Measurements from ENCODE around the gene TMEM245. TPM values are rescaled to one million over a fixed set of nuclear protein-coding genes. Genes with fewer than 3 reads are reported as not detected.

The TMEM245 gene
- polyA plus RNA-seq, 3 donors from 2014 or later, result 13.1 to 29.8 (median 20.8) TPM

DNA sequence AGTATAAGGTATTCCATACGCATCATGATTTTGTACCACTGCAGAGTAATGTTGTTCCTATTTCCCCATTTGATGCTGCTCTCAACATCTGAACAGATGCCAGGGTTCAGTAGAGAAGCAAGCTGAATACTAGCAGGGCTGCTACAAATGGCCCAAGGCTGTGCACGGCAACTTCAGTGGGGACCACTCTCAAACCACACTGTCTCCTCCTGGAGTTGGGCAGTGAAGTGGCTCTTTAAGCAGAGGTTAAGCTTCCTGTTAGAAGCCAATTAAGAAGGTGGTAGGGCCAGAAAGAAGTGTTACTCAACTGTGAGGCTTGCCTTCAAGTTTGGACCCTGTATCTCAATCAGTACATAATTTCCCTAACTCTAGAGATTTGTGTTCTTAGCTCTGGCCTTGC lies 32.0 kb downstream of the TMEM245 start:
- H3K4me3 Mint-ChIP-seq, result no peak overlapping the region
- H3K4me1 Mint-ChIP-seq, result peaks cover 0 to 9% of the 10 kb centered on the region in 2 donors
- peaks cover 11 to 32% (median 16%) of the 10 kb centered on the region in 3 donors for H3K36me3 Mint-ChIP-seq
- peak overlapping the region in 1 of 6 donors; percentile 26 for H3K27ac Mint-ChIP-seq
- H3K9me3 Mint-ChIP-seq, result no peaks in the 10 kb centered on the region
- H3K27me3 Mint-ChIP-seq (ENCODE audit: low read depth in 3 of 3), result peaks cover 0 to 2% (median 0%) of the 10 kb centered on the region in 3 donors
- no peak for DNase-seq

DNA sequence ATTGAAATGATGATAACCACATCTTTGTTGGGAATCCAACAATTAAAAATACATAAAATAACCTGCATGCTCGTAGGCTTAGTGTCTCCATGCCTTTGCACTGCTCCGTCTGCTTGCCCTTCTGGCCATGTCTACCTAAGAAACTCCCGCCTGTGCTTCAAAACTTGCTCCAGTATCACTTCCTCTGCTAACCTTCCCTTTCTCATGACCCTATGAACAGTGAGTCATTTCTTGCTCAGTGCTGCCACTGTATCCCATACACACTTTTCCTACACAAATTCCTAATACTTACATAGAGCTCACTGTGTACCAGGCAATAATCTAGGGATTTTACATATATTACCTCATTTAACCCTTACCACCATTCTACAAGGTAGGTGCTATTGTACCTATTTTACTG lies 33.5 kb downstream of the TMEM245 start:
- DNase-seq, result no peak
- Mint-ChIP-seq H3K27ac (peak overlapping the region in 1 of 6 donors; percentile 4), H3K27me3 (ENCODE audit: low read depth in 3 of 3) (peaks cover 0 to 2% (median 0%) of the 10 kb centered on the region in 3 donors), H3K4me1 (no peaks in the 10 kb centered on the region), H3K36me3 (peaks cover 7 to 28% (median 15%) of the 10 kb centered on the region in 3 donors), H3K4me3 (no peak overlapping the region), H3K9me3 (no peaks in the 10 kb centered on the region)

- Mint-ChIP-seq H3K4me3 (no peak overlapping the region), H3K27me3 (ENCODE audit: low read depth in 3 of 3) (peaks cover 0 to 2% (median 0%) of the 10 kb centered on the region in 3 donors), H3K36me3 (peaks cover 7 to 25% (median 15%) of the 10 kb centered on the region in 3 donors), H3K9me3 (no peaks in the 10 kb centered on the region), H3K4me1 (no peaks in the 10 kb centered on the region), H3K27ac (no peak overlapping the region)
- no peak for DNase-seq
Measured at GRCh38 chr9:109085510-109085909, 34.2 kb downstream of the TMEM245 start.

- no peak overlapping the region for H3K27ac Mint-ChIP-seq
- peaks cover 15 to 36% (median 17%) of the 10 kb centered on the region in 3 donors for H3K36me3 Mint-ChIP-seq
- no peaks in the 10 kb centered on the region for H3K9me3 Mint-ChIP-seq
- no peak for DNase-seq
- H3K27me3 Mint-ChIP-seq (ENCODE audit: low read depth in 3 of 3), result peaks cover 0 to 2% (median 0%) of the 10 kb centered on the region in 3 donors
- no peak overlapping the region for H3K4me3 Mint-ChIP-seq
- H3K4me1 Mint-ChIP-seq, result no peaks in the 10 kb centered on the region
Measured at GRCh38 chr9:109083813-109084405, 35.8 kb downstream of the TMEM245 start.

DNA sequence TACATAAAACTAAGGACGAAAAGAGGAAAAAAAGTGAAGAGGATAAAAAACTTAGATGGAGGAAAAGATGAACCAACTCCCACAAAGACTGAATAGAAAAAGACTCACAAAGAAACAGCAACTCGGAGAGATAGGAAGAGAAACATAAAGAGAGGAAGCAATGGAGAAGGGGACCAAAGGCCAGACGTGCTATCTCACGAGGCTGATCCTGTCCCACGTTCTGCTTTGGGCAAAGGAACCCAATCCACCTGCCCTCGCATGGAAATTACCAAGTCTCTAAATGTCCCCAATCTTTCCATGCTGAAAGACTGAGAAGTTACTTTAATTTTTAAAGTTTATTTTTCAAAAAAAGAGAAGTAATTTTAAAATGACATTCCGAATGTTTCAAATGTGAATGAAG lies 36.6 kb downstream of the TMEM245 start:
- H3K36me3 Mint-ChIP-seq, result peaks cover 23 to 41% (median 23%) of the 10 kb centered on the region in 3 donors

GRCh38 chr9:109082091-109082620 lies 37.6 kb downstream of the TMEM245 start:
- Mint-ChIP-seq H3K36me3 (peaks cover 23 to 39% (median 27%) of the 10 kb centered on the region in 3 donors), H3K9me3 (no peaks in the 10 kb centered on the region), H3K27ac (no peak overlapping the region), H3K4me3 (no peak overlapping the region), H3K27me3 (ENCODE audit: low read depth in 3 of 3) (no peaks in the 10 kb centered on the region), H3K4me1 (no peaks in the 10 kb centered on the region)
- DNase-seq, result no peak

More for the DNA sequence above, 36.6 kb downstream of the TMEM245 start:
- Mint-ChIP-seq H3K27me3 (ENCODE audit: low read depth in 3 of 3) (peaks cover 0 to 2% (median 0%) of the 10 kb centered on the region in 3 donors), H3K27ac (peak overlapping the region in 1 of 6 donors; percentile 22), H3K4me3 (no peak overlapping the region), H3K9me3 (no peaks in the 10 kb centered on the region), H3K4me1 (no peaks in the 10 kb centered on the region)
- no peak for DNase-seq

DNA sequence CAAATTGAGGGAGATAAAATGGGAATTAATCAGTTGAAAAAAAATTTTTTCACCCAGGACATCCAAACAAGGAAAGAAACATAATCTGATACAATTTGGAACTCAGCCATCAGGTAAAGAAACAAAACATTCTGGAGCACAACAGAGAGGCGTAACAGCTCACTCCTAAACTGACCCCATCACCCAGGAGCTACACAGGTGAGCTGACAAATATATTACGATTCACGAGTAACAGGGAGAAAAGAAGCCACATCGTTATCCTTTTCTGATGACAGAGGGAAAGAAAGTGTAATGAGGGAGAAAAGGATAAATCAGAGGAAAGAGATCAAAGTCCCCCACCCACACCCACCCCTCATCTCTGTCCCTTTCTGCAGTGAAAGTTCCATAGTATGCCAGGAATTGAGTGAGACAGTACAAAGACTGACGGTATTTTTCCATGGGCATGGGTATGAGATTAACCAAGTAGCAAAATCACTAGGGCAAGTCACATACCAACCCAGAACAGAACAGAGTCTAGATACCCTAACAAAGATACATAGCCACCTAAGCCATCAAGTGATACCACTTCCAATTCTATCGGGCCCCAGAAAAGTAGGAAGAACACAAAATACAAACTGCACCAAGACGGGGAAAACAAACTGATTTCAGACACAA lies 45.4 kb downstream of the TMEM245 start:
- Mint-ChIP-seq H3K27ac (peak overlapping the region in 1 of 6 donors; percentile 10), H3K36me3 (peaks cover 21 to 25% (median 21%) of the 10 kb centered on the region in 3 donors)

DNA sequence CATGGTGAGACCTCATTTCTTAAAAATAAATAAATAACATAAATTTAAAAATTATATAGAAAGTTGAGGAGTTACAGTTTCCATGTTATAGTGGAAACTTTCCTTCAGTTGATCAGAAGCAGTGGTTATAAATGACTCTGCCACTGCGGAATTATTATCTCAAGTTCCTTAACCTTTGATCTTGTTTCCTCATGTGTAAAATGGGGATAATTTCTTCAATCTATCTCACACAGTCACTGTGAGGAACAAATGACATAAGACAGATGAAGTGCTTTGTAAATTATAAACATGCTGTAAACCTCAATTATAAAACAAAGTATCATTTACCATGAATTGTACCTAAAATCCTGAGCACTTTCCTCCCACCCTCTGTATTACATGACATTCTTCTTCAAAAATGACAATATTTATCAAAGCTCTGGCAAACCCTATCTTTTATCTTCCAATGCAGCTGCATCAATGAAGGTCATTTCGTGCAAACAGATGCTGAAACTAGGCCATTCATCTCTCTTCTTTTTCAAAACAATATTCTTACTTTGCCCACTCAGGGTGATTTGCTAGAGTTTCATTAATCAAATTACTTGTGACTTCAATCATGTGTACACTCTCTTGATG lies 46.8 kb downstream of the TMEM245 start:
- Mint-ChIP-seq H3K4me1 (no peaks in the 10 kb centered on the region), H3K4me3 (no peak overlapping the region), H3K27ac (no peak overlapping the region)

More for the DNA sequence above, 45.4 kb downstream of the TMEM245 start:
- Mint-ChIP-seq H3K27me3 (ENCODE audit: low read depth in 3 of 3) (peaks cover 0 to 4% (median 0%) of the 10 kb centered on the region in 3 donors), H3K4me3 (no peak overlapping the region), H3K9me3 (no peaks in the 10 kb centered on the region), H3K4me1 (no peaks in the 10 kb centered on the region)
- DNase-seq, result no peak

DNA sequence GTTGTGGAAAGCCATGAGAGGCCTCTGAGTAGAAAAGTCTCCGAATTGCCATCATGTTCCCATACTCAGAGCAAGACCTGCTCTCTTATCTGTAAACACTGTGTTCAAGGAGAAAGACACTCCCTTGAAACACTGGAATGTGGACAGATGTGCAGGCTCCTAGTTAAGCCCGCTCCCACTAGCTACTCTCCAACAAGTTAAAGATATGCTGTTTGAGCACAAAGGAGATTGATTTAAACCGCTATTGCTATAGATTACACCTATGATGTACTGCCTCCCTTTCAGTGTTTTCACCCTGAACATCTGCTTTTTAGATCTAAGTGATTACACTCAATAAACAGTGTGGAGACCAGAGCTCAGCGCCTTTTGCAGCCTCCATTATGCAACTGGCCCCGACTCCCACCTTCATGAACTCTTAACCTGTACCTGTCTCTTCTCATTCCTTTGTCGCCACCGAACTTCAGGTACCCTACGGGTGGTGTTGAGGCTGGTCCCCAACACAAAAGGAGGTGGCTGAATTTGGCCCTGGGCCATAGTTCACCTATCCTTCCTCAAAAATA lies 47.5 kb downstream of the TMEM245 start:
- Mint-ChIP-seq H3K36me3 (peaks cover 9 to 22% (median 15%) of the 10 kb centered on the region in 3 donors), H3K4me1 (no peaks in the 10 kb centered on the region), H3K27ac (no peak overlapping the region), H3K4me3 (no peak overlapping the region), H3K27me3 (ENCODE audit: low read depth in 3 of 3) (peaks cover 0 to 4% (median 0%) of the 10 kb centered on the region in 3 donors), H3K9me3 (no peaks in the 10 kb centered on the region)
- DNase-seq, result no peak

More for the DNA sequence above, 46.8 kb downstream of the TMEM245 start:
- Mint-ChIP-seq H3K27me3 (ENCODE audit: low read depth in 3 of 3) (peaks cover 0 to 4% (median 0%) of the 10 kb centered on the region in 3 donors), H3K9me3 (no peaks in the 10 kb centered on the region), H3K36me3 (peaks cover 12 to 17% (median 15%) of the 10 kb centered on the region in 3 donors)
- no peak for DNase-seq

DNA sequence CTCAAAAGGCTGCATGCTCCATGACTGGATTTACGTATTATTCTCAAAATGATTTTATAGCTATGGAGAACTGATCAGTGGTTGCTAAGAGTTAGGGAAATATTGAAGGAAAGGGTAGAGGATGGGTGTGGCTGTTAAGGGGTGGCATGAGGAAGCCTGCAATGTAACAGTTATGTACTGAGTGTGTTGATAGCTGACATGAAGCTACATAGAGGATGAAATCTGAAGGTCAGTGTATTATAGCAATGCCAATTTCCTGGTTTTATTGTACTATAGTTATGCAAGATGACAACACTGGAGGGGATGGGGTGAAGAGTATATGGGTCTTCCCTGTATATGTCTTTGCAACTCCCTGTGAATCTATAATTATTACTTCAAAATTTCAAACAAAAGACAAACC lies 51.0 kb downstream of the TMEM245 start:
- Mint-ChIP-seq H3K9me3 (no peaks in the 10 kb centered on the region), H3K36me3 (peaks cover 10 to 20% (median 11%) of the 10 kb centered on the region in 3 donors), H3K27me3 (ENCODE audit: low read depth in 3 of 3) (no peaks in the 10 kb centered on the region), H3K4me3 (no peak overlapping the region), H3K4me1 (no peaks in the 10 kb centered on the region), H3K27ac (no peak overlapping the region)
- DNase-seq, result no peak

DNA sequence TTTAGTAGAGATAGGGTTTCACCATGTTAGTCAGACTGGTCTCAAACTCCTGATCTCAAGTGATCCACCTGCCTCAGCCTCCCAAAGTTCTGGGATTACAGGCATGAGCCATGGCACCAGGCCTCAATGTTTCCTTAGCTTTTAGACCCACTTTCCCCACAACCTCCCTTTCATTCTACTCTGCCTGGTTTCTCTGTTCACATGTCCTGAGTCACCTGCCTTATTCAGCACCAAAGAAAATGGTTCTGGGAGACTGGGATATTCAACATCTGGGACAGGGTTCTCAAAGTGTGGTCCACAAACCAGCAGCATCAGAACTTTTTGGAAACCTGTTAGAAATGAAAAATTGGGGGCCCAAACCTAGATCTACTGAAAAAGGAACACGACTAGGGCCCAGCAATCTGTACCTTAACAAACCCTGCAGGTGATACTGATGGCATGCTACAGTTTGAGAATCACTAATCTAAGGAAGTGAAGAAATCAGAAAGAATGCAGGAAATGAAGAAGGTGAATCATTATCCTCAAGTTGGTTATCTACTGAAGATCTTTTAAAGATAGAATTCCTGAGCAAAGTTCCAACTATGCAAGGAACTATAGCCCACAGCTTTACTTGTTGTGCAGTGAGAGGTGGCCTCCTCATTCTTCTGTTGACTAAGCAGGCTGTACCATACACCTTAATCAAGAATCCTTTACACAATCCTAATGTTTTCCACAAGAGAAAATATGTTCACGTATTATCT lies 54.6 kb downstream of the TMEM245 start:
- H3K36me3 Mint-ChIP-seq, result peaks cover 4 to 22% (median 6%) of the 10 kb centered on the region in 3 donors
- DNase-seq, result no peak
- no peaks in the 10 kb centered on the region for H3K27me3 Mint-ChIP-seq (ENCODE audit: low read depth in 3 of 3)
- H3K4me3 Mint-ChIP-seq, result no peak overlapping the region
- no peaks in the 10 kb centered on the region for H3K4me1 Mint-ChIP-seq
- no peaks in the 10 kb centered on the region for H3K9me3 Mint-ChIP-seq
- H3K27ac Mint-ChIP-seq, result peak overlapping the region in 1 of 6 donors; percentile 10

DNA sequence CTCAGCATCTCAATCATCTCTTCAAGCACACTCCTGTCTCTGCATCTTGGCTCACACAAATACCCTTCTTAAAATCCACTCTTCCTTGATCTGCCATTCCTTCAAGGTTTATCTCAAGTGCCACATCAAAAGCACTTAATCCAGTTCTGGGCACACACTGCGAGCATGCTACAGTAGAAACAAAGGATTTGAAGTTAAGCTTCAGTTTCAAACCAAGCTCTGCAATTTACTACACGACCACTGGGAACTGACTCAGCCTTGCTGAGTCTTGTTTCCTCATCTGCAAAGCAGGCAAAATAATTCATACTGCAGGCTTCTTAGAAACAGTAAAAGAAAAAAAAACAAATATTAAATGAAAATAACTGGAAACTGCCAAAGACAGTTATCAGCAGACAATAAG lies 56.0 kb downstream of the TMEM245 start:
- Mint-ChIP-seq H3K27ac (no peak overlapping the region), H3K36me3 (peaks cover 4 to 32% (median 9%) of the 10 kb centered on the region in 3 donors), H3K4me3 (no peak overlapping the region)

DNA sequence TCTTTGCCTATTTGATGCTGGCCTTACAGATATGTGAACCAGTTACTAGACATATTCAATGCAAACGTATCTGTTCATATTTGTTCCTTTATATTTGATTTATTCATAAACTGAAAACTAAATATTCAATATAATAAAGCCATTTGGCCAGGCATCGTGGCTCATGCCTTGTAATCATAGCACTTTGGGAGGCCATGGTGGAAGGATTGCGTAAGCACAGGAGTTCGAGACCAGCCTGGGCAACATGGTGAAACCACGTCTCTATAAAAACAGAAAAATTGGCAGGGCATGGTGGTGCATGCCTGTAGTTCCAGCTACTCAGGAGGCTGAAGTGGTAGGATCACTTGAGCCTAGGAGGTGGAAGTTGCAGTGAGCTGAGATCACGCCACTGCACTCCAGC lies 57.2 kb downstream of the TMEM245 start:
- H3K4me1 Mint-ChIP-seq, result no peaks in the 10 kb centered on the region
- no peak overlapping the region for H3K27ac Mint-ChIP-seq
- H3K36me3 Mint-ChIP-seq, result peaks cover 4 to 26% (median 9%) of the 10 kb centered on the region in 3 donors
- no peak overlapping the region for H3K4me3 Mint-ChIP-seq
- no peaks in the 10 kb centered on the region for H3K27me3 Mint-ChIP-seq (ENCODE audit: low read depth in 3 of 3)
- no peak for DNase-seq
- no peaks in the 10 kb centered on the region for H3K9me3 Mint-ChIP-seq

More for the DNA sequence above, 56.0 kb downstream of the TMEM245 start:
- Mint-ChIP-seq H3K27me3 (ENCODE audit: low read depth in 3 of 3) (no peaks in the 10 kb centered on the region), H3K9me3 (no peaks in the 10 kb centered on the region), H3K4me1 (no peaks in the 10 kb centered on the region)
- no peak for DNase-seq
